HG02759 (cell line): ENCODE data around the gene GRHL1.
A peak's percentile ranks its signal among the peaks of the same experiment; 100 is the strongest.
"Not testable (repeated sequence)": the region's sequence is repeated elsewhere in the genome, so short reads cannot be mapped to it uniquely, and the experiment has no call there.

Source experiments
- ATAC-seq: cut with Tn5 transposase; IDR thresholded peaks from one replicate; pipeline ENCODE4 v1.9.1; 2021; ENCODE audit warnings: mild to moderate bottlenecking, moderate library complexity; ENCODE audit not compliant: unreplicated experiment

GRHL1 gene

DNA sequence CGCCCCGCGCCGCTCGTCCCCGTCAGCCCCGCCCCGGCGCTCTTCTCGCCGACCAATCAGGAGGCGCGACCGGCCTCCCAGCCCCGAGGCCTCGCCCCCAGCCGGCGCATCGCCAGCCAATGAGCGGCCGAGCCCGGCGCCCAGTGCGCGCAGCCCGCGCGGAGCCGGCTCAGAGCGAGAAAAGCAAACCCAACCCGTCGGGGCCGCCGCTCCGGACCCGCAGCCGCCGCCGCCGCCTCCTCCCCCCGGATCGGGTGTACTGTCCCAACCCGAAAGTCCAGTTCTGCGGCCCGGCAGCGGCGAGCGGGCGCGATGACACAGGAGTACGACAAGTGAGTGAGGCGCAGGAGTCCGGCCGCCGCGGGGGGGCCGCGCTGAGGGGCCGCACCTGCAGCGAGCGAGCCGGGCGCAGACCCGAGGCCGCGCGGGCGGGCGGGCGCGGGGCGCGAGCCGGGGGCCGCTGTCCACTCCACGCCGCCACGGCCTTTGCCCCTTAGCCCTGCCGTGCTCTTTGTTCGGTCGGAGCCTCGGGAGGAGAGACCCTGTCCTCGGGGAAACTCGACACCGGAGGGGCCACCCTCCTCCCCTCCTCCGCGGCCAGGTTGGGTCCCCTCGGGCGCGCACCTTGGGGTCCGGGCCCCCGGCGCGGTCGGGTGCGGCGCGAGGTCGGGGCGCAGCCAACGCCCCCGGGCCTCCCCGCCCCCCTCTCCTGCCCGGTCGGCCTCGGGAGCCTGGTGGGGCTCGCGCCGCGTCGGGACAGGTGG is at the start of gene GRHL1:
Gene GRHL1 (plus strand): TSS at position 172 of the 764 bp plus-strand sequence. CDS start 141 bp downstream, at position 313.
- ATAC-seq, result peak; percentile 96

DNA sequence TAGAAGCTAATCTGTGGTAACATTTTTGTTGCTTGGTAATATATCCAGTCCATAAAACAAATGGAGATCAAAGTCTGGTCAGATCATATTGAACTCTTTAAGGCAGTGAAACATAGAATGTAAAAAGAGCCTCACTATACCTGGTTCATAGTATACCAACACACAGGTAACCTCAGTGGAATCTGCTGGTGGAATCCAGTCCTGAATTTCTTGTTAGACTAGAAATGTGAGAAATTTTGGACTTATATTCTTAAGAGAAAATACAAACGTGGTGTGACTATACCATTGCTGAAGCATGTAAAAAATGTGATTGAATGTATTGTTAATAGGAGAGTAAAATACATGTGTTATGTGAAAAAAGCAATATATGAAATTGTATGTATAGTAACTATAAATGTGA is 46.1 kb upstream of the GRHL1 start:
- no peak for ATAC-seq

GRCh38 chr2:9907402-9907801 is 44.1 kb upstream of the GRHL1 start:
- no peak for ATAC-seq

DNA sequence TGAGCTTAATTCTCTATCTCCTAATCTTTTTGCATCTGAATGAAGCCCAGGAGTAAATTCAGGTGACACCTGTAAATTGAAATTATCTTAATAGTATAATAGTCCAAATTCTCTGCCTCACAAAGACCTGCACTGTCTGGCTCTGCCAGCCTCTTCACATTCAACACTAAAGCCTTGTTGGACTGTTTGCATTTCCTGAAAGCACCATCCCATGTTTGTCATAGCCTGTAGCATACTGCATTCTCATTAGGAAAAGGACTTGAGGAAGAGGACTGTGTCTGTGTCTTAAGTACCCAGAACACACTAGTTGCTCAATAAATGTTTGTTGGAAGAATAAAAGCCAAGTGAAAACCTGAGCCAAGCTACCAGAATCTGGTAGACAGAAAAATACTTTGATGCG is 42.9 kb upstream of the GRHL1 start:
- ATAC-seq, result no peak

- ATAC-seq, result no peak
These were observed 42.4 kb upstream of the GRHL1 start for GRCh38 chr2:9909106-9909505.

GRCh38 chr2:9910699-9911098 is 40.8 kb upstream of the GRHL1 start:
- ATAC-seq, result no peak

- ATAC-seq, result no peak
These were observed 39.0 kb upstream of the GRHL1 start for GRCh38 chr2:9912468-9912867.

DNA sequence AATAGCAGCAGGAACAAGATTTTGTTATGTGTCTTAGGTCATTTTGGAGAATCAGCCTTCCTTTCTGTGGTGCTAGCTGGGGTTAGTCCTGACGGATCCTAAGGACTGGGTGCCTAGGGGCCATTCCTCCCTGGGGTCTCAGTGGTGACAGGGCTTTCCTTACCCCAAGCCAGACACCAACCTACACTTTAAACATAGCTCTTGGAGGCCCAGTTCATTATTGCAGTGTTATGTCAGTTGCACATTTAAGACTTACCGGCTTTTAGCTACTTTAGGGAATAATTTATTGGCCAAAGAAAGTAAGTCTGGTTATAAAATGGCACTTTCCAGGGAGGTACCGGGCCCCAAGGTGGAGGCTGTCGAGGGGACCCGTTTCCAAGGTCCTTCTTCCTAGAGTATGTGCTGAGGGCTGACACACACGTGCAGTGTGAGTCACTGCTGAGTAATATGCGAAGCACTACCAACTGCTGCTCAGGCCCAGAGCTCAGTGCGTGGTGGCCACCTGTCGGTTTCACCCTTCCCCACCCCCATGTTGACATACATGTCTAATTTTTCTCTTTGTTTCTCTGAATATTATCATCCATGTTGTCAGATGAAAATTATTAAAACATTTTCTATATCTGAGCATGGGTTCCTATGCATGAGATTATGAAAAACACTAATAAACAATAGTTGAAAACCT is 37.0 kb upstream of the GRHL1 start:
- ATAC-seq, result peak; percentile 100

- ATAC-seq, result no peak
These were observed 33.2 kb upstream of the GRHL1 start for GRCh38 chr2:9918275-9918674.

GRCh38 chr2:9919512-9919911 is 32.0 kb upstream of the GRHL1 start:
- ATAC-seq, result no peak

DNA sequence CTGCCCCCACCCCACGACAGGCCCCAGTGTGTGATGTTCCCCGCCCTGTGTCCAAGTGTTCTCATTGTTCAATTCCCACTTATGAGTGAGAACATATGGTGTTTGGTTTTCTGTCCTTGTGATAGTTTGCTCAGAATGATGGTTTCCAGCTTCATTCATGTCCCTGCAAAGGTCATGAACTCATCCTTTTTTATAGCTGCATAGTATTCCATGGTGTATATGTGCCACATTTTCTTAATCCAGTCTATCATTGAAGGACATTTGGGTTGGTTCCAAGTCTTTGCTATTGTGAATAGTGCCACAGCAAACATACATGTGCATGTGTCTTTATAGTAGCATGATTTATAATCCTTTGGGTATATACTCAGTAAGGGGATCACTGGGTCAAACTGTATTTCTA is 24.5 kb upstream of the GRHL1 start:
- not testable (repeated sequence) for ATAC-seq

- ATAC-seq, result no peak
These were observed 14.2 kb upstream of the GRHL1 start for GRCh38 chr2:9937258-9937657.

- no peak for ATAC-seq
These were observed 13.5 kb upstream of the GRHL1 start for GRCh38 chr2:9937968-9938367.

GRCh38 chr2:9939587-9940485 is 11.7 kb upstream of the GRHL1 start:
- ATAC-seq, result no peak

GRCh38 chr2:9941196-9941995 is 10.1 kb upstream of the GRHL1 start:
- no peak for ATAC-seq

- ATAC-seq, result no peak
These were observed 9.5 kb upstream of the GRHL1 start for GRCh38 chr2:9941996-9942390.

DNA sequence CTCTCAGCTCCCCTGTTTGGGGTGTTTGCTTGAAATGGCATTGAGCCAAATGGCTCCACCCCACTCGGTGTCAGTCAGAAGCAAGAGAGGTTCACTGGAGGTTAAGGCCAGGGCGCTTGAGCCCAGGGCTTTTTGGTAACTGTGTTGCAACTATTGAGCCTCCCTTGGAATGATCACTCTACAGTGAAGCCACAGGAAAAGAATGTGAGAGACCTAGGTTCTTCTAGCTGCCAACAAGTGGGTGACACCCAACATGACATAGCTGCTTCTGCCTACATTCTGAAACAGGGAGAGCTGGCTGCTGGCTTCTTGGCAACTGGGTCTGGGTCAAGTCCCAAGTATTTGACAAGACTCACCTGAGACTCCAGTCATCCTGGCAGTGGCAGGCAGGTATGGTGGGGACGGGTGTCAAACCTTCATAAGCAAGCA is 7.1 kb upstream of the GRHL1 start:
- no peak for ATAC-seq

DNA sequence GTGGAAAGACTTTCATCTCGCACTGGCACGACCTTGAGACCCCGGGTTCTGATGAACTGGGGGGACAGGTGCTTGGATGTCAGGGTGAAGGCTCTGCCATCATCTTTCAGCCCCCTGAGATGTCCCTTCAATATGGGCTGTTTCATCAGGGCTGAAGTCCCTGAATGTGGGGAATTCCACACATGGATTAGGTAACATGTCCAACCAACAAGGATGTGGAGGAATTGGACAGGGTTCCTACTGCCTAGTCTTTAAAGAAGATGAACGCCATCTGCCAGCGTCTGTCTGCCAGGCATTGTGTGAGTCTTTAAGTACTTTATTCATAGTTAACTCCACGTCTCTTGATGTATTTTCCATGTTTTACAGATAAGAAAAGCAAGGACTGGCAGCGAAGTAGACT is 5.9 kb upstream of the GRHL1 start:
- ATAC-seq, result no peak

- ATAC-seq, result no peak
These were observed 5.4 kb upstream of the GRHL1 start for GRCh38 chr2:9946076-9946475.

DNA sequence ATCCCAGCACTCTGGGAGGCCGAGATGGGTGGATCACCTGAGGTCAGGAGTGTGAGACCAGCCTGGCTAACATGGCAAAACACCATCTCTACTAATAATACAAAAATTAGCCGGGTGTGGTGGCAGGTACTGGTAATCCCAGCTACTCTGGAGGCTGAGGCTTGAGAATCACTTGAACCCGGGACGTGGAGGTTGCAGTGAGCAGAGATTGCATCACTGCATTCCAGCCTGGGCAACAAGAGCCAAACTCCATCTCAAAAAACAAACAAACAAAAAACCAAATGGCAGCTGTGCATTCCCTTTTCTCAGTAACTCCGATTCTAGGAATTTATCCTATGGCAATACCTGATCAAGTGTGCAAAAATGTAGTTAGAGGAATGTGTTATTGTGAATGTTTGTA is 4.7 kb upstream of the GRHL1 start:
- no peak for ATAC-seq

DNA sequence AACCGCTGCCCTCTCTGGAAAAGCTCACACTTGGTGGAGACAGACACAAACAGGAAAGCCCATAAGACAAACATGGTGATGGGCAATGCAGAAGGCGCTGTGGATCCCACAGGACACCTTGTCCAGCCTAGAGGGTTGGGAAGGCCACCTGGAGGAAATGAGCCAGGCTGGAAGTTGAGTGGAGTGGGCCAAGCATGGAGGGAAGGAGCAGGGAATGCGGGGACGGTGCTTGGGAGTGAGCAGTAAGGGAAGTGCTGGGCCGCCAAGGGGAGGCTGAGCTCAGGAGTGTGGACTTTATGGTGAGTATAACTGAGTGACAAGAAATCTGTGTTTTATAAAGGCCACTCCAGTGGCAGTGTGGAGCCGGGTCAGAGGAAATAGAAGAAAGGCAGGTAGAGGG is 2.8 kb upstream of the GRHL1 start:
- ATAC-seq, result no peak
